Midbrain (tissue), 1 donor: ENCODE data around the gene TCP1.
"Not testable (repeated sequence)": the region's sequence is repeated elsewhere in the genome, so short reads cannot be mapped to it uniquely, and the experiment has no call there.

Experiments
- DNase-seq: peaks from one replicate; lab custom pipeline; 2025; lab: John Stamatoyannopoulos, UW

The TCP1 gene

GRCh38 chr6:159816775-159817174 is 27.4 kb upstream of the TCP1 start:
- DNase-seq, result not testable (repeated sequence)

DNA sequence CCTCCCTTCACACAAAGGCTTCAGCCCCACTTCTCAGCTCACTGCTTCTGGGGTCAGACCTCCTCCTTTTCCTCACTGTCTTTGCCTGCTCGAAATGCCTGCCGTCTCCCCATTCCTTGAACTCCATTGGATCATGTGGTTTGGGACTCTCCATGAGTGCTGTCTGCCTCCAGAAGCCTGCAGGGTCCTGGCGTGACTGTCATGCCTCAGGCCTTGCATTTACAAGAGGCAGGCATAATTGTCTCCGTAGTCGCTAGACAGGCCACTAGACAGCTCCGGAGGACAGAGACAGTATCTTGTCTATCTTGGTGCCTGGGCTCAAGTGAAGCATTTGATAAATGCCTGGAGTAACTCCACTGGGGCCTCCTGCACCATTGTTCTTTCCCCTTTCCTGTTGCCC is 26.0 kb upstream of the TCP1 start:
- DNase-seq, result no peak

GRCh38 chr6:159813781-159814180 is 24.4 kb upstream of the TCP1 start:
- DNase-seq, result no peak

GRCh38 chr6:159809149-159809548 is 19.7 kb upstream of the TCP1 start:
- DNase-seq, result no peak

GRCh38 chr6:159808647-159809046 is 19.2 kb upstream of the TCP1 start:
- no peak for DNase-seq

- no peak for DNase-seq
Measured at GRCh38 chr6:159807150-159807858, 17.9 kb upstream of the TCP1 start.

- DNase-seq, result no peak
Measured at GRCh38 chr6:159806021-159806458, 16.6 kb upstream of the TCP1 start.

DNA sequence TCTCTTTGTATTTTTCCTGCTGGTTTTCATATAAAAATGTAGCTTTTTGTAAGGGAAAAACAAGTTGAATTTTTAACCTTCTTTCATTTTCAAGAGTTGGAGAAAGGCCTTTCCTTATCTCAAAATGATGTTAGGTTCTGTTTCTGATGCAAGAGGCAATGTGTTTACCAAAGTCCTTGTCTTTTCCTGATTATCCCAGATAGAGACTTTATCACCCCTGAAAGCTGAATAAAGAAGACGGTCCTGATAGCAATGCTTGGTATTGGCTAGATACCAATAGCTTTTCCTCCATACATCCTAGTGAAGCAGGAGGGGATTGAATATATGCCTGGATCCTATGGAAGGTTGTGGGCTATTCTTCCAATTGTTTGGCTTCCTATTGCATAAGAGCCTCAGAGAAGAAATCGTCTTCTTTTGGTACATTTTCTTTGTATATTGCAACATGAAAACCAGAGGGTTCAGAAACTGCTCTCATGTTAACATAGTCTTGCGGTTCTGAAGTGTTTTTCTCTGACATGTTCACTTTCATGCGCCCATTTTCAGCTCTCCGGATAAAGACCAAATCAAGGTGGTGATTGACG is 16.1 kb upstream of the TCP1 start:
- DNase-seq, result no peak

DNA sequence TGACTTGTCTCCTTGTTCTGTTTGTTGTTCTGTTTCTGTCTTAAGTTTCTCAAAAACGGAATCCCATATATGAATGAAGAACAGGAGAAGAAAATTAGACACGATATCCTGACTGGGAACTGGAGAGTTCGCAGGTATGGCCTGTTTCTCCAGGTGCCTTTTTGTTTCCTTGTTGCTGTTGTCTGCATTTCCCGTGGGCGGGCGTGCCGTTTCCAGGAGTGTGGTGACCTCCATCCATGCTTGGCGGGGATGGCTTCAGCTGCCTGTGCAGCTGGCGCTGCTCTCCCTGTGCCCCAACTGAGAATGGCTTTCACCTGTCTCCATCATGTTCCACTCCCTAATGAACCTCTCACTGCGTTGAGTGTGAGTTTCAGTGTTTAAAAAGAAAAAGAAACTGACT is 15.1 kb upstream of the TCP1 start:
- no peak for DNase-seq

GRCh38 chr6:159801935-159802334 is 12.5 kb upstream of the TCP1 start:
- no peak for DNase-seq

DNA sequence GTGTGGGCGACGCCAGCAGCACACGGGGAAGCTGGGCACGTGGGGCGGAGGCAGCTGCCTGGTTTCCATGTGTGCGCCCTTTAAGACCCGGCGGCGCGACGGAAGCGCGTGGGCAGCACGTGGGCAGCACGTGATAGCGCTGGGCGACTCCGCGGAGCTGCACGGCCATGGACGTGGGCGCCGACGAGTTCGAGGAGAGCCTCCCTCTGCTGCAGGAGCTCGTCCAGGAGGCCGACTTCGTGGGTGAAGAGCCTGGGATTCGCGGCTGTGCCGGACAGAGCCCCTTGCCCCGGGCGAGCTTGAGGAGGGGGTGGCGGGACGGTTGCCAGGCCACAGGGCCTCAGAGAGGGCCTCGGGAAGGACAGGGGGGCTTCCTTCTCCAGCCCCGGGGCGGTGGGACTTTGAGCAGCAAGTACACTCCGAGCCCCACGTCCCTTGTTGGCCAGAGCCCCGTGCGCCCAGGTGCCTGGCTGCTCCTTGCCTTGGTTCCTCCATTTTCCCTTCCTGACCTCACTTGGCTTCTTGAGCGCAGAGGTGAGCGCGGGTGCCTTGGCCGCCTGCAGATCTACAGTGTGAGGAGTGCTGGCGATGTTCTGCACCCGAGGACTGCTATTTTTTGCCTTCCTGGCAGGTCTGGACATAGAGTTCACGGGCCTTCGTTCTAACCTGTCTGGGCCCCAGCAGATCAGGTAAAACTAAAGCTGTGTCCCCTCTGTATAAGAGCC is 10.9 kb upstream of the TCP1 start, which contains the start of gene PNLDC1:
Gene PNLDC1, plus strand, starts transcription at position 136 of the 725 bp plus-strand sequence. Its CDS starts 32 bp downstream, at position 168.
- DNase-seq, result no peak

- DNase-seq, result no peak
Measured at GRCh38 chr6:159797554-159797953, 8.2 kb upstream of the TCP1 start.

DNA sequence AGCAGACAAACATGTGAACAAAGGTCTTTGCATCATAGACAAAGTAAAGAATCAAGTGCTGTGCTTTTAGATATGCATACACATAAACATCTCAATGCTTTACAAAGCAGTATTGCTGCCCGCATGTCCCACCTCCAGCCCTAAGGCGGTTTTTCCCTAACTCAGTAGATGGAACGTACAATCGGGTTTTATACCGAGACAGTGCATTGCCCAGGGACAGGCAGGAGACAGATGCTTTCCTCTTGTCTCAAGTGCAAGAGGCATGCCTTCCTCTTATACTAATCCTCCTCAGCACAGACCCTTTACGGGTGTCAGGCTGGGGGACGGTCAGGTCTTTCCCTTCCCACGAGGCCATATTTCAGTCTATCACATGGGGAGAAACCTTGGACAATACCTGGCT is 5.6 kb upstream of the TCP1 start:
- not testable (repeated sequence) for DNase-seq

DNA sequence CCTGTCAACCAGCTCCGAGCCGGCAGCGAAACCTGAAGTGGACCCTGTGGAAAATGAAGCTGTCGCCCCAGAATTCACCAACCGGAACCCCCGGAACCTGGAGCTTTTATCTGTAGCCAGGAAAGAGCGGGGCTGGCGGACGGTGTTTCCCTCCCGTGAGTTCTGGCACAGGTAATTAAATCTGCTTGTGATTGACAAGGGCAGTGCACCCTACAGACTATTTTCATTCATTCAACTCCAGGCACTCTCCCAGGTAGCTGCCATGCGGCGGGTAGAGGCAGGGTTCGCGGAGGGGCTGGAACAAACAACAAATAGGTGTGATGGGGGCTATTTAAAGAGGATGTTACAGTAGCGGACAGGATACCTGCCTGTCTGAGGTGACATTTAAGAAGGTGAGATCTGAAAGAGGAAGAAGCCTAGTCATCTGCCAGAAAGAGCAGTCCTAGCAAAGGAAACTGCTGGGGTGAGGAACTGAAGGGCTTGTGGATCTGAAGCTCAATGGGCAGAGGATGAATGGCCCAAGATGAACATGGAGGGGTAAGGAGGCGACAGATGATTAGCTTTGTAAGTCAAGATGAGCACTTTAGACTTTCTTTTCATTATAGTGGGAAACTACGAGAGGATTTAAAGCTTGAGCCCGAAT is 1.7 kb upstream of the TCP1 start:
- no peak for DNase-seq

DNA sequence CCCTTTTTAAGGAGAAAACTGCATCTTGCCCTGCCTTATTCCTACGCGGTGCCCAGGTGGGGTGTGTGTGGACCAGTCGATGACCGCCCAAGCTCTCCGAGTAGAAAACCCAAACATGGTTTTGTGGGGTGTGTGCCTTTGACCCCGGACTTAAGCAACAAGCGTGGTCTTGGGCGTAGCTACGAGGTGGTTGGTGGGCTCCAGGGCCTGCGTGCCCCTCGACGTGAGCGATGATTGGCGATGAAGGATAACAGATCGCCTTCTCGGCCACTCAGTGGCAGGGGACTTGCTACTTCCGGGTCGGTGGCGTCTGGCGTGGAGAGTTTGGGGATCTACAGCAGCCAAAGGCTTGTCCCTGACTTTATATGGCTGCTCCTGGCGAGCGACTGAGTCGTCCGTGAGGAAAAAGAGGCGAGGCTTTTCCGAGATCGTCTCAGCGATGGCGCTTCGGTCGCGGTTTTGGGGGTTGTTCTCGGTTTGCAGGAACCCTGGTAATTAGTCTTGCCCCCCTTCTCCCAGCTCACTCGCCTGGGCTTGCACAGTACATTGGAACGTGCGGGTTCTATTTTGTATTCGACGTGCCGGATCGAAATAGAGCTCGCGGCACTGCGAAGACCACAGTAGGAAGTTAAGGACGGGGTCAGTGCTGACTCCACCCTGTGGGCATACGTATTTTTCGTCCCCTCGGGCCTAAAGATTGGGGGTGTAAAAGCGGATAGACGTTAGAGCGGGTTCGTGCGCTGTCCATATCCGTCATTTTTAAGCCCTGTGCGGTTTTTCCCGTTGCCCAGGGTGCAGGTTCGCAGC is 950 bp upstream of the TCP1 start, which contains the start of gene MRPL18:
Gene MRPL18, plus strand, starts transcription at position 319 of the 807 bp plus-strand sequence. Its CDS starts 121 bp downstream, at position 440.
- DNase-seq, result peak; percentile 98

- DNase-seq, result no peak
Measured at GRCh38 chr6:159788753-159789376, 537 bp downstream of the TCP1 start.

DNA sequence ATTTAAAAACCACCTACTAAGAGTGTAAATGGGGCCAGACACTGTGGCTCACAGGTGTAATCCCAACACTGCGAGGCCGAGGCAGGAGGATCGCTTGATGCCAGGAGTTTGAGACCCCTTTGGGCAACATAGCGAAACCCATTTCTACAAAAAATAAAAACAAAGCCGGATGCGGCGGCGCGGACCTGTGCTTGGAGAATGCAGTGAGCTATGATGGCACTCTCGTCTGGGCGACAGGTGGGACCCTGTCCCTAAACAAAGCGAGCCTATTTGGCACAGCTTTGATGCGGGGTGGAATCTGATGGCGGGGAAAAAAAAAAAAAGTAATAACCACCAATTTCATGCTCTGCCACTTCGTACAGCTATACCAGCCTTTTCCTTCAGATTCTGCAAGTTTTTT is 1.1 kb downstream of the TCP1 start:
- no peak for DNase-seq

DNA sequence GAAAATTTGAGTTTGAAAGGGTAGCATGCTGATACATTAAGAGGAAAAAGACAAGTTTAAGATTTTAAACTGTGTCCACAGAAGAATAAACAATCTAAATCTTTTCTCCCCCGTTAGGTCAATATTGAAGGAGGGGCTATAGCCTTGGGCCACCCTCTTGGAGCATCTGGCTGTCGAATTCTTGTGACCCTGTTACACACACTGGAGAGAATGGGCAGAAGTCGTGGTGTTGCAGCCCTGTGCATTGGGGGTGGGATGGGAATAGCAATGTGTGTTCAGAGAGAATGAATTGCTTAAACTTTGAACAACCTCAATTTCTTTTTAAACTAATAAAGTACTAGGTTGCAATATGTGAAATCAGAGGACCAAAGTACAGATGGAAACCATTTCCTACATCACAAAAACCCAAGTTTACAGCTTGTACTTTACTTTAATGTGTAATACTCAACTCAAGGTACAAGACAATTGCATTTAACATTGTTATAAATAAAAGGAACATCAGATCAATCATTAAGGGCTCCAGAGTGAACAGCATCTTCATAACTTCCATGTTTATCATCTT is 10.8 kb downstream of the TCP1 start:
- DNase-seq, result no peak

- no peak for DNase-seq
Measured at GRCh38 chr6:159778131-159778530, 11.3 kb downstream of the TCP1 start.

GRCh38 chr6:159777240-159777904 is 12.0 kb downstream of the TCP1 start:
- no peak for DNase-seq
